GOT3 (cell line): ENCODE results near the gene COQ5.
"Not testable (repeated sequence)": the region's sequence is repeated elsewhere in the genome, so short reads cannot be mapped to it uniquely, and the experiment has no call there.

Source experiments
- DNase-seq: peaks from one replicate; lab custom pipeline; 2025; ENCODE audit warnings: mixed read lengths; lab: John Stamatoyannopoulos, UW

Gene COQ5

GRCh38 chr12:120528861-120529525 lies at the start of gene COQ5:
Gene COQ5 (minus strand): TSS chr12:120529158. CDS start chr12:120529141, 17 bp downstream.
- peak; percentile 64 for DNase-seq

- DNase-seq = no peak
Measured at GRCh38 chr12:120574106-120574505, 45.1 kb upstream of the COQ5 start.

- DNase-seq = no peak
Measured at GRCh38 chr12:120573560-120573959, 44.6 kb upstream of the COQ5 start.

GRCh38 chr12:120571299-120571698 lies 42.3 kb upstream of the COQ5 start:
- no peak for DNase-seq

- no peak for DNase-seq
Measured at GRCh38 chr12:120563495-120563894, 34.5 kb upstream of the COQ5 start.

- no peak for DNase-seq
Measured at GRCh38 chr12:120562906-120563305, 33.9 kb upstream of the COQ5 start.

GRCh38 chr12:120557589-120557988 lies 28.6 kb upstream of the COQ5 start:
- DNase-seq = no peak

GRCh38 chr12:120554678-120555077 lies 25.7 kb upstream of the COQ5 start:
- no peak for DNase-seq

GRCh38 chr12:120546050-120546386 lies 17.1 kb upstream of the COQ5 start:
- no peak for DNase-seq

GRCh38 chr12:120544691-120545090 lies 15.7 kb upstream of the COQ5 start:
- no peak for DNase-seq

- no peak for DNase-seq
Measured at GRCh38 chr12:120542166-120542565, 13.2 kb upstream of the COQ5 start.

- no peak for DNase-seq
Measured at GRCh38 chr12:120540445-120540844, 11.5 kb upstream of the COQ5 start.

GRCh38 chr12:120539303-120539702 lies 10.3 kb upstream of the COQ5 start:
- no peak for DNase-seq

GRCh38 chr12:120538281-120539156 lies 9.6 kb upstream of the COQ5 start:
- no peak for DNase-seq

GRCh38 chr12:120537856-120538220 lies 8.9 kb upstream of the COQ5 start:
- no peak for DNase-seq

- DNase-seq = no peak
Measured at GRCh38 chr12:120536064-120536791, 7.3 kb upstream of the COQ5 start.

GRCh38 chr12:120534703-120535655 lies 6.0 kb upstream of the COQ5 start:
- no peak for DNase-seq

GRCh38 chr12:120534203-120534702 lies 5.3 kb upstream of the COQ5 start, which contains the start of gene RNF10:
Gene RNF10 (plus strand): TSS chr12:120534356. CDS start chr12:120534812, 456 bp downstream.
- no peak for DNase-seq

GRCh38 chr12:120532701-120533238 lies 3.8 kb upstream of the COQ5 start:
- no peak for DNase-seq

- not testable (repeated sequence) for DNase-seq
Measured at GRCh38 chr12:120530418-120530761, 1.4 kb upstream of the COQ5 start.
